Cardiac fibroblast (primary cell): ENCODE measurements around the gene CARS2.

Source experiments
- DNase-seq, 2 donors: peaks; one replicate each; pipeline versions ENCODE4 v3.0.0 to v3.0.0-alpha.2; 2010; ENCODE audit warnings: low read depth in 2 of 2
- H3K4me3 ChIP-seq, 2 donors: replicated peaks in 1 of 2; 1 replicate in 1 of 2; 2 replicates in 1 of 2; pipeline ENCODE4 v1.5.1; 2011; ENCODE audit warnings: low read depth in 2 of 2, low read length in 2 of 2, mild to moderate bottlenecking in 2 of 2, moderate library complexity in 1 of 2
- TF ChIP-seq, protein P1 (sequence below): IDR thresholded peaks from one replicate; pipeline ENCODE4 v1.5.1; 2011; ENCODE audit warnings: low read depth, mild to moderate bottlenecking, low read length, inconsistent platforms

The CARS2 gene

DNA sequence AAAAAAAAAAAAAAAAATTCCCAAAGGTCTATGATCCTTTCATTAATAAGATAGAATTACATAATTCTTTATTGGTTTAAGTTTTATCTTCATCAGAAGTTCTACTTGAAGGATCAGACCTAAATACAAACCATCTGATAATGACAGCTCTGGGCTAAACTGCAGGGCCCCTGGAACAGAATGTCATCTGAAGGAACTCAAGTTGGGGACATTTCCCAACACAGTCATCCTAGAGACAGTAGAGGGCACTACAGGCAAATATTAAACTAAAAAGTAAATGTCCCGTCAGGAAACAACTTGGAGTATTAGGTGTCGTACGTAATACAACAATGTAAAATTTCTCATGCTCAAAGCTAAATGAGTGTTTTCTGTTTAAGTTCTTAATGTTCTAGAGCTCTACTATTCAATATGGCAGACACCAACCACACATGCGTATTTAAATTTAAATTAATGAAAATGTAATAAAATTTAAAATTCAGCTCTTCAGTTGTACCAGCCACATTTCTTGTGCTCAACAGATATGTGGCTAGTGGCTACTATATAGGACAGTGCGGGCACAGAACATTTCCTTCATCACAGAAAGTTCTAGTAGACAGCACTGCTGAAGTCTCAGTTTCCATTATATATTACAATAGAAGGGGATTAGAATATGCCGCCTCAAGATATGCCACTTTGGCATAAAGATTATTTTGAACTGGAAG is 112.3 kb downstream of the CARS2 start:
- TF ChIP-seq, protein P1, sequence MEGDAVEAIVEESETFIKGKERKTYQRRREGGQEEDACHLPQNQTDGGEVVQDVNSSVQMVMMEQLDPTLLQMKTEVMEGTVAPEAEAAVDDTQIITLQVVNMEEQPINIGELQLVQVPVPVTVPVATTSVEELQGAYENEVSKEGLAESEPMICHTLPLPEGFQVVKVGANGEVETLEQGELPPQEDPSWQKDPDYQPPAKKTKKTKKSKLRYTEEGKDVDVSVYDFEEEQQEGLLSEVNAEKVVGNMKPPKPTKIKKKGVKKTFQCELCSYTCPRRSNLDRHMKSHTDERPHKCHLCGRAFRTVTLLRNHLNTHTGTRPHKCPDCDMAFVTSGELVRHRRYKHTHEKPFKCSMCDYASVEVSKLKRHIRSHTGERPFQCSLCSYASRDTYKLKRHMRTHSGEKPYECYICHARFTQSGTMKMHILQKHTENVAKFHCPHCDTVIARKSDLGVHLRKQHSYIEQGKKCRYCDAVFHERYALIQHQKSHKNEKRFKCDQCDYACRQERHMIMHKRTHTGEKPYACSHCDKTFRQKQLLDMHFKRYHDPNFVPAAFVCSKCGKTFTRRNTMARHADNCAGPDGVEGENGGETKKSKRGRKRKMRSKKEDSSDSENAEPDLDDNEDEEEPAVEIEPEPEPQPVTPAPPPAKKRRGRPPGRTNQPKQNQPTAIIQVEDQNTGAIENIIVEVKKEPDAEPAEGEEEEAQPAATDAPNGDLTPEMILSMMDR: peak; percentile 52
- H3K4me3 ChIP-seq: no peak overlapping the region
- peak; percentile 73 to 76 for DNase-seq

DNA sequence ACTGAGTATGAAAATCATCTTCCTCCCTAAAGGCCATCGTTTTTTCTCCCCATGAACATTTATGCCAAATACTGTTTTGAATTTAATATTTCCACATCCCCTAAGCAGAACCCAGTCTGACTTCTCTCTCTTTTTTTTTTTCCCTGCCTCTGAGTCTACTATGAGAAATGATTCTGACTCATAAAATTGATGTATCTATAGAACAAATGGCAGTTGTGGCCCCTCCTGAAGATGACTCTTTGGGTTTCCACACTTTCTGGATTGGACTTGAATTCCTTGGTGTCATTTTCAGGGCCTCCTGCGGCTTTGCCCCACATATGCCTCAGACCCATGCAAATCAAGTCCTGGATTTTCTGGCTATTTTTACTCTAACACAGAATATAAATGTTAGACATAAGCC is 113.3 kb downstream of the CARS2 start:
- TF ChIP-seq, protein P1: no peak
- H3K4me3 ChIP-seq: no peak overlapping the region
- peak in 1 of 2 donors; percentile 36 for DNase-seq
